HEK293 (cell line): ENCODE data around the gene ITSN2.
A peak's percentile ranks its signal among the peaks of the same experiment; 100 is the strongest.

Experiments used
- CTCF ChIA-PET: fragments of 350-600 bp; formaldehyde crosslinking; extraction: SDS; loops from one replicate; lab custom pipeline; 2021; ENCODE audit warnings: antibody characterized with exemption; lab: Yijun Ruan, JAX
- POLR2A ChIA-PET: fragments of 300-600 bp; formaldehyde crosslinking; extraction: SDS; loops from one replicate; lab custom pipeline; 2020; ENCODE audit warnings: antibody characterized with exemption, inconsistent platforms; lab: Yijun Ruan, JAX
- H3K27ac ChIP-seq: fragments of 200-500 bp; sonication (Bioruptor generic); 2 replicates; pipeline ENCODE4 v1.5.1; 2014; ENCODE audit warnings: low read depth, low read length, control low read depth, inconsistent platforms; ENCODE audit errors: extremely low read depth
- H3K36me3 ChIP-seq, 2 experiments: fragments of 200-500 bp in 1 of 2; sonication (Bioruptor generic) in 1 of 2; 1 replicate in 1 of 2; 2 replicates in 1 of 2; pipeline ENCODE4 v1.5.1; 2014 to 2017; ENCODE audit warnings: inconsistent platforms in 2 of 2, low read length in 2 of 2; ENCODE audit not compliant: control insufficient read depth in 2 of 2, insufficient read depth in 1 of 2
- H3K4me1 ChIP-seq: fragments of 200-500 bp; sonication (Bioruptor generic); 2 replicates; pipeline ENCODE4 v1.5.1; 2014; ENCODE audit warnings: mild to moderate bottlenecking, low read length, inconsistent platforms; ENCODE audit not compliant: control insufficient read depth, insufficient read depth
- H3K4me3 ChIP-seq: 2 replicates; pipeline ENCODE4 v1.5.1; 2011; ENCODE audit warnings: low read depth, mild to moderate bottlenecking, control low read depth, low read length, moderate library complexity
- H3K9me3 ChIP-seq: fragments of 200-500 bp; sonication (Bioruptor generic); 2 replicates; pipeline ENCODE4 v1.5.1; 2014; ENCODE audit warnings: low read depth, low read length, inconsistent platforms; ENCODE audit not compliant: control insufficient read depth, insufficient read depth
- ATF2 ChIP-seq: fragments of 450-650 bp; formaldehyde crosslinking; IDR thresholded peaks from 2 replicates; pipeline ENCODE4 v1.5.1; 2016; ENCODE audit warnings: missing biosample characterization, missing genetic modification characterization, low read depth
- CTCF ChIP-seq: fragments of 450-650 bp; formaldehyde crosslinking; IDR thresholded peaks from 2 replicates; pipeline ENCODE4 v1.5.1; 2016; ENCODE audit warnings: missing biosample characterization, missing genetic modification characterization
- HIC1 ChIP-seq: fragments of 450-650 bp; formaldehyde crosslinking; IDR thresholded peaks from 2 replicates; pipeline ENCODE4 v1.5.1; 2016; ENCODE audit warnings: missing biosample characterization, missing genetic modification characterization
- IKZF3 ChIP-seq: fragments of 450-650 bp; IDR thresholded peaks from 2 replicates; pipeline ENCODE4 v1.5.0; 2018; ENCODE audit warnings: missing biosample characterization, mild to moderate bottlenecking, missing genetic modification characterization, moderate library complexity
- KLF1 ChIP-seq: fragments of 450-650 bp; formaldehyde crosslinking; IDR thresholded peaks from 2 replicates; pipeline ENCODE4 v1.5.1; 2016; ENCODE audit warnings: missing biosample characterization, missing genetic modification characterization
- KLF17 ChIP-seq: fragments of 450-650 bp; formaldehyde crosslinking; IDR thresholded peaks from 2 replicates; pipeline ENCODE4 v1.5.1; 2016; ENCODE audit warnings: missing biosample characterization, missing genetic modification characterization
- PRDM2 ChIP-seq: fragments of 450-650 bp; formaldehyde crosslinking; IDR thresholded peaks from 2 replicates; pipeline ENCODE4 v1.5.1; 2016; ENCODE audit warnings: missing biosample characterization, missing genetic modification characterization, borderline replicate concordance
- PRDM6 ChIP-seq: fragments of 450-650 bp; formaldehyde crosslinking; IDR thresholded peaks from 2 replicates; pipeline ENCODE4 v1.5.1; 2017; ENCODE audit warnings: missing biosample characterization, missing genetic modification characterization
- ZBTB6 ChIP-seq: fragments of 450-650 bp; formaldehyde crosslinking; IDR thresholded peaks from 2 replicates; pipeline ENCODE4 v1.5.1; 2017; ENCODE audit warnings: missing biosample characterization, missing genetic modification characterization
- ZNF155 ChIP-seq: fragments of 450-650 bp; formaldehyde crosslinking; IDR thresholded peaks from 2 replicates; pipeline ENCODE4 v1.5.1; 2016; ENCODE audit warnings: missing biosample characterization, missing genetic modification characterization
- ZNF19 ChIP-seq: fragments of 450-650 bp; formaldehyde crosslinking; IDR thresholded peaks from 2 replicates; pipeline ENCODE4; 2016; ENCODE audit warnings: missing biosample characterization, missing genetic modification characterization, low read depth
- ZNF341 ChIP-seq: fragments of 450-650 bp; formaldehyde crosslinking; IDR thresholded peaks from 2 replicates; pipeline ENCODE4; 2016; ENCODE audit warnings: low read depth, missing biosample characterization, missing genetic modification characterization
- ZNF37A ChIP-seq: fragments of 450-650 bp; IDR thresholded peaks from 2 replicates; pipeline ENCODE4 v1.5.1; 2018; ENCODE audit warnings: missing biosample characterization, missing genetic modification characterization
- ZNF645 ChIP-seq: fragments of 450-650 bp; formaldehyde crosslinking; IDR thresholded peaks from 2 replicates; pipeline ENCODE4; 2016; ENCODE audit warnings: missing biosample characterization, missing genetic modification characterization
- ZNF654 ChIP-seq: fragments of 450-650 bp; formaldehyde crosslinking; IDR thresholded peaks from 2 replicates; pipeline ENCODE4 v1.5.1; 2016; ENCODE audit warnings: low read depth, missing biosample characterization, missing genetic modification characterization
- ZNF707 ChIP-seq: fragments of 450-650 bp; formaldehyde crosslinking; IDR thresholded peaks from 2 replicates; pipeline ENCODE4 v1.5.1; 2016; ENCODE audit warnings: missing biosample characterization, missing genetic modification characterization
- ZSCAN5A ChIP-seq: fragments of 450-650 bp; formaldehyde crosslinking; IDR thresholded peaks from 2 replicates; pipeline ENCODE4 v1.5.1; 2016; ENCODE audit warnings: missing biosample characterization, missing genetic modification characterization

Gene ITSN2

GRCh38 chr2:24169023-24169422 is 191.3 kb downstream of the ITSN2 start (continued):
- TF ChIP-seq KLF1 (tag by site-specific recombination): no peak
- no peak for TF ChIP-seq ZNF155 (tag by site-specific recombination)
- TF ChIP-seq ZNF645: no peak
- no peak for TF ChIP-seq ZSCAN5A (tag by site-specific recombination)
- no peak for TF ChIP-seq ZNF37A
- TF ChIP-seq HIC1: no peak
- no peak for TF ChIP-seq IKZF3 (tag by site-specific recombination)
- TF ChIP-seq ATF2 (tag by site-specific recombination): no peak

- Histone ChIP-seq H3K4me3 (no peak overlapping the region), H3K36me3 (no peaks in the 10 kb centered on the region), H3K4me1 (no peaks in the 10 kb centered on the region), H3K9me3 (no peaks in the 10 kb centered on the region), H3K27ac (no peak overlapping the region)
- ChIA-PET CTCF (interaction anchor here (0.8 to 1.6 kb wide), 6 partner anchors 11 to 1809 kb away, joined by 3 to 11 read pairs (median 3); partner anchors contain the start of gene ATAD2B), POLR2A (no interaction called here)
- TF ChIP-seq ZBTB6 (tag by site-specific recombination) (no peak), KLF17 (tag by site-specific recombination) (no peak), PRDM6 (no peak), ZNF341 (tag by site-specific recombination) (no peak), ZNF19 (no peak), PRDM2 (tag by site-specific recombination) (no peak), CTCF (tag by site-specific recombination) (peak; percentile 48; the same call in 1 of the 2 replicates), ZNF654 (tag by site-specific recombination) (0 out of 2 replicates have a peak, but pooled peaks have one; percentile 11), ZNF707 (tag by site-specific recombination) (no peak)
Measured at GRCh38 chr2:24164416-24164973, 195.8 kb downstream of the ITSN2 start.
